GM12891 (cell line): ENCODE measurements around the gene FES.

ENCODE experiments used
- PAX5 ChIP-seq: IDR thresholded peaks from 2 replicates; pipeline ENCODE4 v1.6.1; 2011; ENCODE audit warnings: low read length, moderate library complexity, mild to moderate bottlenecking; ENCODE audit not compliant: insufficient read depth, severe bottlenecking
- POLR2A ChIP-seq: IDR thresholded peaks from 2 replicates; pipeline ENCODE4 v1.6.1; 2011; ENCODE audit warnings: low read depth, low read length, control low read depth
- POLR2AphosphoS5 ChIP-seq: IDR thresholded peaks from 2 replicates; pipeline ENCODE4 v1.6.1; 2011; ENCODE audit warnings: low read depth, low read length, control low read depth
- POU2F2 ChIP-seq: IDR thresholded peaks from 2 replicates; pipeline ENCODE4 v1.6.1; 2011; ENCODE audit warnings: low read depth, mild to moderate bottlenecking, control low read depth, low read length, moderate library complexity
- SPI1 ChIP-seq: IDR thresholded peaks from 2 replicates; pipeline ENCODE4 v1.6.1; 2011; ENCODE audit warnings: low read depth, low read length, control low read depth
- TAF1 ChIP-seq: IDR thresholded peaks from 2 replicates; pipeline ENCODE4 v1.6.1; 2011; ENCODE audit warnings: low read depth, low read length, control low read depth

- TF ChIP-seq SPI1 (no peak), POLR2AphosphoS5 (no peak), POLR2A (no peak), TAF1 (no peak), PAX5 (no peak), POU2F2 (no peak)
These were observed 22.9 kb downstream of the FES start for GRCh38 chr15:90907051-90907660.
